ENCODE results near the gene OBP2A. TPM values are rescaled to one million over a fixed set of nuclear protein-coding genes. Genes with fewer than 3 reads are reported as not detected.

Gene OBP2A
- total and polyA plus RNA-seq, 2 donors (not counting 1 experiment from before 2014, with no cell fraction given) = not detected

DNA sequence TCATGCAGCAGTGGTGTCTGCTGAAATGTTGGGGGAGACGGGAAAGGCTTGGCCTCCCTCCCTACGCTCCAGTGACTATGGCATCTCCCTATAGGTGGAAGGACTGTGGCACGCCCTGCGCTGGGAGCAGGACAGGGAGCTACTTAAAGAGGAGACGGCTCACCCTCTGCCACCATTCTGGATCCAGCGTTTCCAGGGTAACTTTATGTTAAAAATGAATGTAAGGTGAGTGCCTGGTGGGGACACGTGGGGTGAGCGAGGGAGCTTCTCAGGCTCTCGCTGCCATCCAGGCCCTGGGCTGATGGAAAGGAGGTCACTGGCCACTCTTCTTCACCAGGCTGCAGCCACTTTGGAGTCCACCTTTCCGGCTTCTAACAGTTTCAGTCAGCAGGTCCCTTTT is 31.3 kb downstream of the OBP2A start:
- Histone ChIP-seq H3K4me3 (ENCODE audit: control extremely low read depth in 1 of 5, extremely low read depth in 1 of 5, insufficient read depth in 1 of 5, low read depth in 2 of 5, low read length in 4 of 5) (no peak overlapping the region), H3K4me1 (ENCODE audit: control insufficient read depth in 2 of 2, insufficient read depth in 2 of 2, low read length in 2 of 2) (no peaks in the 10 kb centered on the region), H3K9ac (ENCODE audit: low read length) (no peak overlapping the region), H3K9me3 (ENCODE audit: control extremely low read depth in 1 of 3, control insufficient read depth in 2 of 3, insufficient read depth in 1 of 3, low read length in 2 of 3) (peaks cover 0 to 4% (median 0%) of the 10 kb centered on the region in 3 donors), H4K20me1 (ENCODE audit: control insufficient read depth, insufficient read depth, low read length, poor library complexity, severe bottlenecking) (no peaks in the 10 kb centered on the region), H3K27ac (ENCODE audit: low read length in 2 of 2) (no peak overlapping the region), H3K4me2 (replicated peaks; ENCODE audit: low read depth, low read length, poor library complexity, severe bottlenecking) (no peak overlapping the region), H3K79me2 (ENCODE audit: control insufficient read depth, insufficient read depth, low read length) (no peaks in the 10 kb centered on the region), H2AFZ (ENCODE audit: insufficient read depth, low read depth, low read length, poor library complexity, severe bottlenecking) (no peak overlapping the region), H3K27me3 (replicated peaks in 1 of 4; ENCODE audit: control extremely low read depth in 1 of 4, control insufficient read depth in 3 of 4, insufficient read depth in 4 of 4, low read length in 3 of 4) (no peaks in the 10 kb centered on the region), H3K36me3 (replicated peaks in 1 of 2; ENCODE audit: control extremely low read depth in 1 of 2, control insufficient read depth in 1 of 2, extremely low read depth in 1 of 2, insufficient read depth in 2 of 2, low read length in 1 of 2) (no peaks in the 10 kb centered on the region)
- H3K4me3 Mint-ChIP-seq = no peak overlapping the region
- CTCF ChIA-PET = no interaction called here
- no peaks in the 10 kb centered on the region for H3K4me1 Mint-ChIP-seq
- no peak overlapping the region for H3K27ac Mint-ChIP-seq
- H3K27me3 Mint-ChIP-seq = peaks cover 3% of the 10 kb centered on the region
- 96% methylated on average over 7 of the region's 10 CpGs for WGBS (ENCODE audit: insufficient coverage)
- TF ChIP-seq, protein P1, sequence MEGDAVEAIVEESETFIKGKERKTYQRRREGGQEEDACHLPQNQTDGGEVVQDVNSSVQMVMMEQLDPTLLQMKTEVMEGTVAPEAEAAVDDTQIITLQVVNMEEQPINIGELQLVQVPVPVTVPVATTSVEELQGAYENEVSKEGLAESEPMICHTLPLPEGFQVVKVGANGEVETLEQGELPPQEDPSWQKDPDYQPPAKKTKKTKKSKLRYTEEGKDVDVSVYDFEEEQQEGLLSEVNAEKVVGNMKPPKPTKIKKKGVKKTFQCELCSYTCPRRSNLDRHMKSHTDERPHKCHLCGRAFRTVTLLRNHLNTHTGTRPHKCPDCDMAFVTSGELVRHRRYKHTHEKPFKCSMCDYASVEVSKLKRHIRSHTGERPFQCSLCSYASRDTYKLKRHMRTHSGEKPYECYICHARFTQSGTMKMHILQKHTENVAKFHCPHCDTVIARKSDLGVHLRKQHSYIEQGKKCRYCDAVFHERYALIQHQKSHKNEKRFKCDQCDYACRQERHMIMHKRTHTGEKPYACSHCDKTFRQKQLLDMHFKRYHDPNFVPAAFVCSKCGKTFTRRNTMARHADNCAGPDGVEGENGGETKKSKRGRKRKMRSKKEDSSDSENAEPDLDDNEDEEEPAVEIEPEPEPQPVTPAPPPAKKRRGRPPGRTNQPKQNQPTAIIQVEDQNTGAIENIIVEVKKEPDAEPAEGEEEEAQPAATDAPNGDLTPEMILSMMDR (IDR thresholded peaks at IDR 0.05) = no peak
- TF ChIP-seq EZH2 (IDR thresholded peaks at IDR 0.05; ENCODE audit: borderline replicate concordance, insufficient read depth, low read depth, low read length, poor library complexity, severe bottlenecking) = no peak
- intact Hi-C loops (cut with micrococcal nuclease) = no loop called here
- POLR2A ChIA-PET = no interaction called here
- no peaks in the 10 kb centered on the region for H3K9me3 Mint-ChIP-seq (ENCODE audit: insufficient read depth)
- DNase-seq = no peak
- no peak for ATAC-seq (ENCODE audit: low read depth)

DNA sequence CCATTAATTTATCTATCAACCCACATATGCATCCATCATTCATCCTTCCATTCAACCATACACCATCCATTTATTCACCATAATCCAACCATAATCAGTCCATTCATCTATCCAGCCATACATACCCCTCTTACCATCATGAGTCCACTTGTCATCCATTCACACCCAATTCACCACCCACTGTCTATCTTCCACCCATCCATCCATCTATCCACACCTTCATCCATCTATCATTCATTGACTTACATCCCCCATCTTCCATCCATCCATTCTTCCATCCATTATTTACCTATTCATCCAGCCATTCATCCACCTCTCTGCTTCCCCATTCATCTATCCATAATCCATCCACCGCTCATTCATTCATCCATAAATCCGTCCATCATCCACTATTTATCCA is 33.4 kb downstream of the OBP2A start:
- no peak overlapping the region for H3K9ac ChIP-seq (ENCODE audit: low read length)
- no peaks in the 10 kb centered on the region for H4K20me1 ChIP-seq (ENCODE audit: control insufficient read depth, insufficient read depth, low read length, poor library complexity, severe bottlenecking)
- Mint-ChIP-seq H3K27me3 (peaks cover 3% of the 10 kb centered on the region), H3K4me1 (no peaks in the 10 kb centered on the region), H3K4me3 (no peak overlapping the region), H3K27ac (no peak overlapping the region), H3K9me3 (ENCODE audit: insufficient read depth) (no peaks in the 10 kb centered on the region)
- no peak overlapping the region for H3K4me2 ChIP-seq (replicated peaks; ENCODE audit: low read depth, low read length, poor library complexity, severe bottlenecking)
- ATAC-seq (ENCODE audit: low read depth) = no peak
- no peak overlapping the region for H3K27ac ChIP-seq (ENCODE audit: low read length in 2 of 2)
- intact Hi-C loops (cut with micrococcal nuclease) = no loop called here
- DNase-seq = no peak
- no peaks in the 10 kb centered on the region for H3K4me1 ChIP-seq (ENCODE audit: control insufficient read depth in 2 of 2, insufficient read depth in 2 of 2, low read length in 2 of 2)
- TF ChIP-seq, protein P1 (IDR thresholded peaks at IDR 0.05) = no peak
- no peak for TF ChIP-seq EZH2 (IDR thresholded peaks at IDR 0.05; ENCODE audit: borderline replicate concordance, insufficient read depth, low read depth, low read length, poor library complexity, severe bottlenecking)
- H3K79me2 ChIP-seq (ENCODE audit: control insufficient read depth, insufficient read depth, low read length) = no peaks in the 10 kb centered on the region
- no peaks in the 10 kb centered on the region for H3K27me3 ChIP-seq (replicated peaks in 1 of 4; ENCODE audit: control extremely low read depth in 1 of 4, control insufficient read depth in 3 of 4, insufficient read depth in 4 of 4, low read length in 3 of 4)
- whole genome bisulfite sequencing (ENCODE audit: insufficient coverage) = 25% methylated on average over 2 of the region's 2 CpGs
- CTCF ChIA-PET = no interaction called here
- no peak overlapping the region for H3K4me3 ChIP-seq (ENCODE audit: control extremely low read depth in 1 of 5, extremely low read depth in 1 of 5, insufficient read depth in 1 of 5, low read depth in 2 of 5, low read length in 4 of 5)
- POLR2A ChIA-PET = no interaction called here
- no peaks in the 10 kb centered on the region for H3K36me3 ChIP-seq (replicated peaks in 1 of 2; ENCODE audit: control extremely low read depth in 1 of 2, control insufficient read depth in 1 of 2, extremely low read depth in 1 of 2, insufficient read depth in 2 of 2, low read length in 1 of 2)
- H3K9me3 ChIP-seq (ENCODE audit: control extremely low read depth in 1 of 3, control insufficient read depth in 2 of 3, insufficient read depth in 1 of 3, low read length in 2 of 3) = peaks cover 0 to 4% (median 0%) of the 10 kb centered on the region in 3 donors
- H2AFZ ChIP-seq (ENCODE audit: insufficient read depth, low read depth, low read length, poor library complexity, severe bottlenecking) = no peak overlapping the region
